ENCODE results near the gene PPP1R9B. TPM values are rescaled to one million over a fixed set of nuclear protein-coding genes. Genes with fewer than 3 reads are reported as not detected.

Gene PPP1R9B
- total RNA-seq, 4 donors from 2014 or later, result 20.2 to 46.3 (median 37.5) TPM

DNA sequence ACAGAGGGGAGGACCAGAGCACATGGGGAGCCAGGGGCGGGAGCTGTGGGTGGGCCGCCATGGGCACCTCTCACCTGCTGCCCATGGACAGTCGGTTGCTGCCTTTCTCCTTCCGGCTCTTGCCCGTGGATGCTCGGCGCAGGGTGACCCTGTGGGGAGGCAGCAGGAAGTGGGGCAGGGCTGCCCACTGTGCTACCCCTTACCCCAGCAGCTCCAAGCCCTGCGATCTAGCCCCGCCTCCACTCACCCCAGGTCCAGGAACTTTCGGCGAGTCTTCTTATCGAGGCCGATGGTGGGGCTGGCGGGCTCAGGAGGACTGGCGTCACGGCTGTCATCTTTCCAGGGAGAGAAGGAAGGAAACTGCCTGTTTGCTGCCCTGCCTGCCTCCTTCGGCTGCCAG, 34.7 kb downstream of the PPP1R9B start:
- 100% methylated on average over 1 of the region's 17 CpGs for WGBS
- H3K36me3 ChIP-seq, result peaks cover 0 to 2% (median under 1%) of the 10 kb centered on the region in 4 donors
- peaks cover 32 to 62% (median 51%) of the 10 kb centered on the region in 4 donors for H3K4me1 ChIP-seq
- peaks cover 0 to 5% (median 0%) of the 10 kb centered on the region in 4 donors for H3K27me3 ChIP-seq
- DNase-seq (ENCODE audit: extremely low spot score), result no peak
- H3K27ac ChIP-seq (replicated peaks in 1 of 4), result no peak overlapping the region
- H3K9me3 ChIP-seq, result no peaks in the 10 kb centered on the region
- TF ChIP-seq EP300 (IDR thresholded peaks at IDR 0.05), result no peak
- no peak overlapping the region for H3K4me3 ChIP-seq
- intact Hi-C loops (cut with DNase I), result no loop called here

- intact Hi-C loops (cut with DNase I), result loop anchor here (5.0 kb wide), 1 partner anchor 32 kb away; no protein-coding TSS in a partner anchor
- no peak for DNase-seq (ENCODE audit: extremely low spot score)
- 27% methylated on average over 6 of the region's 6 CpGs for WGBS
- Histone ChIP-seq H3K4me1 (peaks cover 39 to 62% (median 51%) of the 10 kb centered on the region in 4 donors), H3K27ac (replicated peaks in 1 of 4) (no peak overlapping the region), H3K27me3 (peaks cover 0 to 5% (median 0%) of the 10 kb centered on the region in 4 donors), H3K4me3 (no peak overlapping the region), H3K36me3 (peaks cover 6 to 10% (median 8%) of the 10 kb centered on the region in 4 donors), H3K9me3 (no peaks in the 10 kb centered on the region)
- TF ChIP-seq, protein P1, sequence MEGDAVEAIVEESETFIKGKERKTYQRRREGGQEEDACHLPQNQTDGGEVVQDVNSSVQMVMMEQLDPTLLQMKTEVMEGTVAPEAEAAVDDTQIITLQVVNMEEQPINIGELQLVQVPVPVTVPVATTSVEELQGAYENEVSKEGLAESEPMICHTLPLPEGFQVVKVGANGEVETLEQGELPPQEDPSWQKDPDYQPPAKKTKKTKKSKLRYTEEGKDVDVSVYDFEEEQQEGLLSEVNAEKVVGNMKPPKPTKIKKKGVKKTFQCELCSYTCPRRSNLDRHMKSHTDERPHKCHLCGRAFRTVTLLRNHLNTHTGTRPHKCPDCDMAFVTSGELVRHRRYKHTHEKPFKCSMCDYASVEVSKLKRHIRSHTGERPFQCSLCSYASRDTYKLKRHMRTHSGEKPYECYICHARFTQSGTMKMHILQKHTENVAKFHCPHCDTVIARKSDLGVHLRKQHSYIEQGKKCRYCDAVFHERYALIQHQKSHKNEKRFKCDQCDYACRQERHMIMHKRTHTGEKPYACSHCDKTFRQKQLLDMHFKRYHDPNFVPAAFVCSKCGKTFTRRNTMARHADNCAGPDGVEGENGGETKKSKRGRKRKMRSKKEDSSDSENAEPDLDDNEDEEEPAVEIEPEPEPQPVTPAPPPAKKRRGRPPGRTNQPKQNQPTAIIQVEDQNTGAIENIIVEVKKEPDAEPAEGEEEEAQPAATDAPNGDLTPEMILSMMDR (IDR thresholded peaks at IDR 0.05), result peak; percentile 35 to 61 (median 48)
- TF ChIP-seq POLR2A (IDR thresholded peaks at IDR 0.05; ENCODE audit: low read depth), result no peak
Observed at GRCh38 chr17:50114849-50115357, 35.6 kb downstream of the PPP1R9B start.

DNA sequence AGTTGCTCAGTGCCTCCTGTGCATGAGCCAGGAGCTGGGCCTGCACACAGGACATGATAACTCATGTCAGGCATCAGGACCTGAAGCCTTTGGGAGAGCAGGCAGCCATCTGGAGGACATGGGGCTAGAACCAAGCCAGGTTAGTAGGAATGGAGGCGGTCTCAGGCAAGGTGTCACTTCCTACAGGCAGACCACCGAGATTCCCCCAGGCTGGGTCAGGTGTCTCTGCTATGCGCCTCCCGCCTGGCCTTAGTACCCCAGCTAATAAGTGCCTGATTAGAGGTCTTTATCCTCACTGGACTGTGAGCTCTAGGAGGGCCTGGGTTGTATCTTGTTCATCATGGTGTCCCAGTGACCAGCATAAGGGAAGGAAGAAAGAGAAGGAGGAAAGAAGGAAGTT, 36.1 kb downstream of the PPP1R9B start:
- Histone ChIP-seq H3K4me3 (no peak overlapping the region), H3K27ac (replicated peaks in 1 of 4) (no peak overlapping the region), H3K9me3 (no peaks in the 10 kb centered on the region), H3K27me3 (peaks cover 0 to 5% (median 0%) of the 10 kb centered on the region in 4 donors), H3K4me1 (peaks cover 39 to 62% (median 51%) of the 10 kb centered on the region in 4 donors), H3K36me3 (peaks cover 11 to 15% (median 13%) of the 10 kb centered on the region in 4 donors)
- WGBS, result 80% methylated on average over 3 of the region's 4 CpGs
- intact Hi-C loops (cut with DNase I), result loop anchor here (5.0 kb wide), 1 partner anchor 33 kb away; no protein-coding TSS in a partner anchor
- DNase-seq (ENCODE audit: extremely low spot score), result no peak
- no peak for TF ChIP-seq EP300 (IDR thresholded peaks at IDR 0.05)
- no peak for TF ChIP-seq POLR2AphosphoS5 (IDR thresholded peaks at IDR 0.05)
- TF ChIP-seq, protein P1 (IDR thresholded peaks at IDR 0.05), result no peak
- no peak for TF ChIP-seq POLR2A (IDR thresholded peaks at IDR 0.05; ENCODE audit: low read depth)

GRCh38 chr17:50113624-50114320, 36.7 kb downstream of the PPP1R9B start:
- no peak for DNase-seq (ENCODE audit: extremely low spot score)
- Histone ChIP-seq H3K9me3 (no peaks in the 10 kb centered on the region), H3K36me3 (peaks cover 14 to 22% (median 19%) of the 10 kb centered on the region in 4 donors), H3K4me3 (no peak overlapping the region), H3K4me1 (peaks cover 39 to 62% (median 51%) of the 10 kb centered on the region in 4 donors), H3K27me3 (peaks cover 0 to 5% (median 0%) of the 10 kb centered on the region in 4 donors), H3K27ac (replicated peaks in 1 of 4) (peak overlapping the region in 3 of 4 donors; percentile 78 to 87 (median 80))
- intact Hi-C loops (cut with DNase I), result loop anchor here (5.0 kb wide), 1 partner anchor 34 kb away; no protein-coding TSS in a partner anchor
- 91% methylated on average over 4 of the region's 7 CpGs for WGBS
- TF ChIP-seq POLR2AphosphoS5 (IDR thresholded peaks at IDR 0.05), result no peak
- TF ChIP-seq EP300 (IDR thresholded peaks at IDR 0.05), result no peak
- TF ChIP-seq, protein P1 (IDR thresholded peaks at IDR 0.05), result no peak
- TF ChIP-seq POLR2A (IDR thresholded peaks at IDR 0.05; ENCODE audit: low read depth), result no peak

DNA sequence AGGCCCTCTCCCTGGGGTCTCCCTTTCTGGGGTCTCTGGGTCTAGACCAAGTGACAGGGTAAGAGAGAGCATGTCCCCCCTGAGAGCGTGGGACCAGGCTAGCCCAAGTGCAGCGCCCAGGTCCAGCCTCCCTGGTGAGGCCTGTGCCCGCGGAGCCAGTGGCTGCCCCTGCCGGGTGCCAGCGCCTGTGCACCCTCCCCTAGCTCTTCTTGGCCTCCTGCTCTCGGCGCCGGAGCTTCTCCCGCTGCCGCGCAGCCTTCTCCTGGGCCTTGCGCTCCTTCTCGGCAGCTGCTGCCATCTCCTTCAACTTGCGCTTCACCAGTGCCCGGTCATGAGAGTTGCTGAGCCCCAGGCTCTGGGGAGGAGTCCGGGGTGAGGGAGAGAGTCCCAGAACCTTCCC, 37.8 kb downstream of the PPP1R9B start:
- DNase-seq (ENCODE audit: extremely low spot score), result no peak
- intact Hi-C loops (cut with DNase I), result loop anchor here (5.0 kb wide), 1 partner anchor 35 kb away; no protein-coding TSS in a partner anchor
- no peak overlapping the region for H3K4me3 ChIP-seq
- TF ChIP-seq POLR2A (IDR thresholded peaks at IDR 0.05; ENCODE audit: low read depth), result no peak
- TF ChIP-seq EP300 (IDR thresholded peaks at IDR 0.05), result no peak
- TF ChIP-seq, protein P1 (IDR thresholded peaks at IDR 0.05), result no peak
- no peak for TF ChIP-seq POLR2AphosphoS5 (IDR thresholded peaks at IDR 0.05)
- whole genome bisulfite sequencing, result no CpG with 5 or more reads among the region's 17 CpGs
- H3K9me3 ChIP-seq, result no peaks in the 10 kb centered on the region
- H3K4me1 ChIP-seq, result peaks cover 36 to 54% (median 44%) of the 10 kb centered on the region in 4 donors
- H3K36me3 ChIP-seq, result peaks cover 20 to 32% (median 30%) of the 10 kb centered on the region in 4 donors
- H3K27me3 ChIP-seq, result peaks cover 0 to 5% (median 0%) of the 10 kb centered on the region in 4 donors
- peak overlapping the region; percentile 78 to 87 (median 80) for H3K27ac ChIP-seq (replicated peaks in 1 of 4)

Data from esophagus muscularis mucosa (tissue), 4 donors.